Right lobe of liver (tissue), 6 donors: ENCODE measurements around the gene COPG1. TPM values are rescaled to one million over a fixed set of nuclear protein-coding genes. Genes with fewer than 3 reads are reported as not detected.
"Not testable (repeated sequence)": the region's sequence is repeated elsewhere in the genome, so short reads cannot be mapped to it uniquely, and the experiment has no call there.

Experiments used
- ATAC-seq, 4 donors: fragments of 200-7000 bp; cut with Tn5 transposase; one replicate each; pipeline ENCODE4 v1.9.1; 2020; ENCODE audit warnings: mild to moderate bottlenecking in 4 of 4, moderate library complexity in 4 of 4
- DNase-seq, 3 donors: peaks; one replicate each; pipeline ENCODE4 v3.0.0-alpha.2; 2020
- H3K27ac ChIP-seq, 3 donors: fragments of 200-600 bp; one replicate each; pipeline ENCODE4 v1.8.0; 2022
- H3K27me3 ChIP-seq, 2 donors: fragments of 200-600 bp; one replicate each; pipeline ENCODE4 v1.8.0; 2022
- H3K36me3 ChIP-seq, 4 donors: fragments of 200-600 bp; sonication (generic) in 1 of 4; one replicate each; pipeline versions ENCODE4 v1.5.1 to v1.8.0; 2017 to 2022; ENCODE audit warnings: control low read depth in 1 of 4
- H3K4me1 ChIP-seq, 4 donors: fragments of 200-600 bp; sonication (generic) in 1 of 4; one replicate each; pipeline versions ENCODE4 v1.5.1 to v1.8.0; 2017 to 2022; ENCODE audit warnings: control low read depth in 1 of 4
- H3K4me3 ChIP-seq, 3 donors: fragments of 200-600 bp; one replicate each; pipeline ENCODE4 v1.8.0; 2022
- H3K9me3 ChIP-seq, 4 donors: fragments of 200-600 bp; sonication (generic) in 1 of 4; one replicate each; pipeline versions ENCODE4 v1.5.1 to v1.8.0; 2017 to 2022; ENCODE audit warnings: control low read depth in 1 of 4
- POLR2A ChIP-seq: fragments of 450-650 bp; IDR thresholded peaks from one replicate; pipeline ENCODE4 v1.6.1; 2017; ENCODE audit warnings: antibody characterized with exemption, mild to moderate bottlenecking
- WGBS: methylation state at CpG from one replicate; pipeline ENCODE4 v1.1.6; 2018; ENCODE audit warnings: low coverage, low lambda C conversion rate; ENCODE audit not compliant: insufficient coverage; ENCODE audit errors: missing lambda C conversion rate; 5-methylcytosine and 5-hydroxymethylcytosine counted together
- intact Hi-C, 2 donors: fragments of 100-400 bp; cut with DNase I; formaldehyde crosslinking; loops; one replicate each; pipeline versions ENCODE4 v1.11.2 to v1.14.1; 2022
- total RNA-seq, 6 experiments: library from RNA; depleted of rRNA in 2 of 6; stranded (reverse); fragments of >200 nt in 2 of 6; fragmentation: NEBNext Ultra II Directional in 3 of 6; extraction: Animal tissue kit (Norgen Biotek cat#: 25700) in 3 of 6; gene quantifications; one replicate each; pipeline versions ENCODE4 v1.1.0 to v1.2.4, GENCODE V29; 2016 to 2023
- TF ChIP-seq, protein P1 (sequence below), 4 donors: fragments of 200-600 bp in 3 of 4; fragments of 450-650 bp in 1 of 4; IDR thresholded peaks; one replicate each; pipeline versions ENCODE4 v1.5.1 to v1.8.0; 2016 to 2022; ENCODE audit warnings: antibody characterized with exemption in 4 of 4, mild to moderate bottlenecking in 2 of 4
- donor health status: DM: no; HTN: yes; CAD: no.
- donor health status: DM: no; HTN: no; CAD: no.
- donor health status: DM: no; HTN: no; CAD: no.
- donor health status: DM: no; HTN: yes; CAD: no.
- donor health status: DM: no; HTN: yes; CAD: no.

The COPG1 gene
- total RNA-seq, 6 experiments from 2014 or later, result 75.9 to 140 (median 119) TPM

DNA sequence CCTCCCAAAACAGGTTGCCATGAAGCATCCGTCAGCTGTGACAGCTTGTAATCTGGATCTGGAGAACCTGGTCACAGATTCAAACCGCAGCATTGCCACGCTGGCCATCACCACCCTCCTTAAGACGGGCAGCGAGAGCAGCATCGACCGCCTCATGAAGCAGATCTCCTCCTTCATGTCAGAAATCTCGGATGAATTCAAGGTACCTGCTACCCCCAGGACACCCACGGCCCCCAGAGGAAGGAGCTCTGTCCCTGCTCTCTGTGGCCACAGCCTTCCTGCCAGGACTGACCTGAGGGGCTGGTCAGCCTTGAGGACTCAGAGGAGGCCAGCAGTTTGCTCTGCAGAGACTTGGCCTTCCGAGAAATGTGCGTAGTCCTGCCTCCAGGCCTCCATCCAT, 11.2 kb downstream of the COPG1 start:
- Histone ChIP-seq H3K9me3 (no peaks in the 10 kb centered on the region), H3K4me3 (no peak overlapping the region), H3K4me1 (peaks cover 0 to 36% (median 15%) of the 10 kb centered on the region in 4 donors), H3K36me3 (peaks cover 13 to 95% (median 54%) of the 10 kb centered on the region in 4 donors), H3K27ac (no peak overlapping the region), H3K27me3 (no peaks in the 10 kb centered on the region)
- intact Hi-C loops, result no loop called here
- DNase-seq (no peak), ATAC-seq (no peak)
- WGBS, result 100% methylated on average over 2 of the region's 11 CpGs
- TF ChIP-seq POLR2A, result no peak
- TF ChIP-seq, protein P1, sequence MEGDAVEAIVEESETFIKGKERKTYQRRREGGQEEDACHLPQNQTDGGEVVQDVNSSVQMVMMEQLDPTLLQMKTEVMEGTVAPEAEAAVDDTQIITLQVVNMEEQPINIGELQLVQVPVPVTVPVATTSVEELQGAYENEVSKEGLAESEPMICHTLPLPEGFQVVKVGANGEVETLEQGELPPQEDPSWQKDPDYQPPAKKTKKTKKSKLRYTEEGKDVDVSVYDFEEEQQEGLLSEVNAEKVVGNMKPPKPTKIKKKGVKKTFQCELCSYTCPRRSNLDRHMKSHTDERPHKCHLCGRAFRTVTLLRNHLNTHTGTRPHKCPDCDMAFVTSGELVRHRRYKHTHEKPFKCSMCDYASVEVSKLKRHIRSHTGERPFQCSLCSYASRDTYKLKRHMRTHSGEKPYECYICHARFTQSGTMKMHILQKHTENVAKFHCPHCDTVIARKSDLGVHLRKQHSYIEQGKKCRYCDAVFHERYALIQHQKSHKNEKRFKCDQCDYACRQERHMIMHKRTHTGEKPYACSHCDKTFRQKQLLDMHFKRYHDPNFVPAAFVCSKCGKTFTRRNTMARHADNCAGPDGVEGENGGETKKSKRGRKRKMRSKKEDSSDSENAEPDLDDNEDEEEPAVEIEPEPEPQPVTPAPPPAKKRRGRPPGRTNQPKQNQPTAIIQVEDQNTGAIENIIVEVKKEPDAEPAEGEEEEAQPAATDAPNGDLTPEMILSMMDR (IDR thresholded peaks at IDR 0.05), result no peak

DNA sequence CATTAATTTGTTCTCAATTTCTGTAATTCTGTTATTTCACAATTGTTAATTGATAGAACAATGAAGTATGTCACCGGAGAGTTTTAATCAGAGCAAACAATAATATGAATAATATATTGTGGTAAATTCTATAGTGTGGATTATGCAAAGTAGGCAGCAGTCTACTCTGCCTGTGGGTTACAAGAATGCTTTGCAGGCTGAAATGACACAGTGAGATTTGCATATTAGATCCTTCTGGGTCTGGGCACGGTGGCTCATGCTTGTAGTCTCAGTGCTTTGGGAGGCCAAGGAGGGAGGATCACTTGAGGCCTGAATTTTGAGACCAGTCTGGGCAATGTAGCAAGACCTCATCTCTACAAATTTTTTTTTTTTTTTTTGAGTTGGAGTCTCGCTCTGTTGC, 12.5 kb downstream of the COPG1 start:
- ATAC-seq (no peak), DNase-seq (no peak)

DNA sequence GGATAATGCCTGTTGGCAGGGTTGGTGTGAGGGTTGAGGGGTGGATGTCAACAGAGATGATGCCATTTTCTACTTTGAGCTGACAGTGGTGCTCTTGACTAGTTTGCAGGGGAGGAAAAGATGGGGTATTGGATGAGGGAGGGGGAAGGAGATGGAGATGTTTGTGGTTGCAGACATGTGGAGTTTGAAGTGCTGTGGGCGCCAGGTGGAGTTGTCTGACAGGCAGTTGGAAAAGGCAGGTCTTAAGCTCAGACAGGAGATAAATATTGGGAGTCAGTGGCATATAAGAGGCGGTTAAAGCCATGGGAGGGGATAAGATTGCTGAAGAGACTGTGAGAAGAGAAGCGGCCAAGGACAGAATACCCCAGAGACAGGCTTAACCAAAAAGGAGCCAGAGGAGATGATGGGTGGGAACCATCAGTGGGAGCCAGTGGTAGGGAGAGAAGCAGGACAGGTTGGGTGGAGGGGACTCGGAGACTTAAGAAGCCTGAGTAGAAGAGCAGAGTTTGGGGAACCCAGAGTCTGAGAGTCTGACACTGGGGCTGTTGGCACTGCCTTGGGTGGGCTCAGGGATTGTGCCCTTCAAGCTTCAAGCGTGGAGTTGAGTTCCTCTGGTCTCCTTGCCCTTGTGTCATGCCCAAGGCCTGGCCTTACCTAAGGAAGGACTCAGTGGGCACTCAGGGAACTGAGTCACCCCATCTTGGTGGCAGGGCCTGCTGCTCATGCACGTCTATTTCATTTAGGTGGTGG, 13.9 kb downstream of the COPG1 start:
- Histone ChIP-seq H3K36me3 (peaks cover 22 to 95% (median 58%) of the 10 kb centered on the region in 4 donors), H3K4me3 (no peak overlapping the region), H3K27me3 (no peaks in the 10 kb centered on the region), H3K4me1 (peaks cover 0 to 20% (median 8%) of the 10 kb centered on the region in 4 donors), H3K27ac (no peak overlapping the region), H3K9me3 (no peaks in the 10 kb centered on the region)
- WGBS, result 77% methylated on average over 4 of the region's 6 CpGs
- DNase-seq (no peak), ATAC-seq (no peak)
- TF ChIP-seq POLR2A, result no peak
- TF ChIP-seq, protein P1 (IDR thresholded peaks at IDR 0.05), result no peak
- intact Hi-C loops, result no loop called here

More for the DNA sequence above, 12.5 kb downstream of the COPG1 start:
- Histone ChIP-seq H3K27ac (no peak overlapping the region), H3K4me3 (no peak overlapping the region), H3K4me1 (peaks cover 0 to 34% (median 15%) of the 10 kb centered on the region in 4 donors), H3K9me3 (no peaks in the 10 kb centered on the region), H3K36me3 (peaks cover 9 to 95% (median 54%) of the 10 kb centered on the region in 4 donors), H3K27me3 (no peaks in the 10 kb centered on the region)
- intact Hi-C loops, result no loop called here
- WGBS, result 100% methylated on average over 2 of the region's 3 CpGs
- TF ChIP-seq POLR2A, result no peak
- TF ChIP-seq, protein P1 (IDR thresholded peaks at IDR 0.05), result no peak

DNA sequence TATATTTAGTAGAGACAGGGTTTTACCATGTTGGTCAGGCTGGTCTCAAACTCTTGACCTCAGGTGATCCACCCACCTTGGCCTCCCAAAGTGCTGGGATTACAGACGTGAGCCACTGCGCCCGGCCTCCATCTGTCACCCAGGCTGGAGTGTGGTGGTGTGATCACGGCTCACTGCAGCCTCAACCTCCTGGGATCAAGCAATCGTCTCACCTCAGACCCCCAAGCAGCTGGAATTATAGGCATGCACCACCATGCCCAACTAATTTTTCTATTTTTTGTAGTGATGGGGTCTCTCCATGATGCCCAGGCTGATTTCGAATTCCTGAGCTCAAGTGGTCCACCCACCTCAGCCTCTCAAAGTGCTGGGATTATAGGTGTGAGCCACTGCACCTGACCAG, 15.6 kb downstream of the COPG1 start:
- no CpG with 5 or more reads among the region's 6 CpGs for WGBS
- ATAC-seq, DNase-seq, intact Hi-C loops, H3K4me3 ChIP-seq, H3K9me3 ChIP-seq, H3K4me1 ChIP-seq, H3K27ac ChIP-seq, H3K27me3 ChIP-seq: not testable (repeated sequence)
- H3K36me3 ChIP-seq, result peaks cover 34 to 100% (median 66%) of the 10 kb centered on the region in 4 donors

DNA sequence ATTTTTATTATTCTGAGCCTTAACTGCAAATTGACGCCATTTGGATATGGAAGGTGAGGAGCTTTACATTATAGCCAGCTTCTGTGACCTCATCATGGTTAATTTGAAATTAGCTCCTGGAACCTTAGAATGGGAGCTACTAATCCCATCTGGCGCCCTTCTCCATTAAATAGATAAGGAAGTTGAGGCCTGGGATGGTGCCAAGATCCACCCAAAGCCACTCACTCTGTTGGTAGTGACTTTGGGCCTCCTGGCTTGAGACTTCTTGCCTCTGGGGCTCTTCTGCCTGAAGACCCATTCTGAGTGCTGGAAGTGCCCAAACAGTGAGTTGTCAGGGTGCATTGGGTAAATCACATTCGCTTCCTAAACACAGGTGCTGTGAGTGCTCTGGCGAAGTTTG, 17.2 kb downstream of the COPG1 start:
- Histone ChIP-seq H3K27me3 (no peaks in the 10 kb centered on the region), H3K4me1 (no peaks in the 10 kb centered on the region), H3K9me3 (no peaks in the 10 kb centered on the region), H3K27ac (no peak overlapping the region), H3K4me3 (no peak overlapping the region), H3K36me3 (peaks cover 30 to 99% (median 64%) of the 10 kb centered on the region in 4 donors)
- TF ChIP-seq, protein P1 (IDR thresholded peaks at IDR 0.05), result no peak
- TF ChIP-seq POLR2A, result no peak
- ATAC-seq, result no peak
- intact Hi-C loops, result no loop called here
- WGBS, result 88% methylated on average over 3 of the region's 4 CpGs
- no peak for DNase-seq
